ENCODE results near the gene HSP90B1.

Gene HSP90B1

GRCh38 chr12:103909811-103910210 lies 20.4 kb upstream of the HSP90B1 start:
- H3K4me3 ChIP-seq (ENCODE audit: low read depth, low read length) = no peak overlapping the region
- TF ChIP-seq CTCF (IDR thresholded peaks at IDR 0.05; ENCODE audit: low read depth, low read length, missing control alignments) = no peak
- DNase-seq (ENCODE audit: low read depth) = no peak

- no peak for TF ChIP-seq CTCF (IDR thresholded peaks at IDR 0.05; ENCODE audit: low read depth, low read length, missing control alignments)
- H3K4me3 ChIP-seq (ENCODE audit: low read depth, low read length) = no peak overlapping the region
These were observed 18.1 kb upstream of the HSP90B1 start for GRCh38 chr12:103912069-103912468.

GRCh38 chr12:103913100-103913499 lies 17.1 kb upstream of the HSP90B1 start:
- no peak for DNase-seq (ENCODE audit: low read depth)
- TF ChIP-seq CTCF (IDR thresholded peaks at IDR 0.05; ENCODE audit: low read depth, low read length, missing control alignments) = no peak
- no peak overlapping the region for H3K4me3 ChIP-seq (ENCODE audit: low read depth, low read length)

More at GRCh38 chr12:103912069-103912468, 18.1 kb upstream of the HSP90B1 start:
- no peak for DNase-seq (ENCODE audit: low read depth)

GRCh38 chr12:103915306-103915705 lies 14.9 kb upstream of the HSP90B1 start:
- no peak for TF ChIP-seq CTCF (IDR thresholded peaks at IDR 0.05; ENCODE audit: low read depth, low read length, missing control alignments)
- no peak for DNase-seq (ENCODE audit: low read depth)

GRCh38 chr12:103917873-103918272 lies 12.3 kb upstream of the HSP90B1 start:
- TF ChIP-seq CTCF (IDR thresholded peaks at IDR 0.05; ENCODE audit: low read depth, low read length, missing control alignments) = no peak
- no peak overlapping the region for H3K4me3 ChIP-seq (ENCODE audit: low read depth, low read length)
- DNase-seq (ENCODE audit: low read depth) = no peak

More at GRCh38 chr12:103915306-103915705, 14.9 kb upstream of the HSP90B1 start:
- no peak overlapping the region for H3K4me3 ChIP-seq (ENCODE audit: low read depth, low read length)

- H3K4me3 ChIP-seq (ENCODE audit: low read depth, low read length) = peak overlapping the region; percentile 51
These were observed 5.2 kb upstream of the HSP90B1 start for GRCh38 chr12:103924761-103925641.

More at GRCh38 chr12:103924761-103925641, 5.2 kb upstream of the HSP90B1 start:
- DNase-seq (ENCODE audit: low read depth) = peak; percentile 93
- TF ChIP-seq CTCF (IDR thresholded peaks at IDR 0.05; ENCODE audit: low read depth, low read length, missing control alignments) = no peak

Data from GM12864 (cell line).